HCT116 (cell line): ENCODE measurements around the gene EMILIN1. TPM values are rescaled to one million over a fixed set of nuclear protein-coding genes. Genes with fewer than 3 reads are reported as not detected.

Experiments
- ATAC-seq: fragments of 200-7000 bp; cut with Tn5 transposase; 2 replicates; pipeline ENCODE4 v1.9.1; 2020; ENCODE audit warnings: mild to moderate bottlenecking, moderate library complexity
- BruUV-seq: library from RNA; stranded (reverse); fragments of 400-500 nt; replicated peaks from 2 replicates; lab custom pipeline; 2021; lab: Mats Ljungman, UMichigan
- CTCF ChIA-PET: fragments of 300-600 bp; sonication (Branson Sonifier 250); formaldehyde crosslinking; loops from one replicate; lab custom pipeline; 2021; ENCODE audit warnings: antibody characterized with exemption; lab: Charles Lee
- POLR2A ChIA-PET: fragments of 300-600, 350-600 bp; sonication (Branson Sonifier 250); formaldehyde crosslinking; loops from one replicate; lab custom pipeline; 2021; ENCODE audit warnings: antibody characterized with exemption; lab: Charles Lee
- RAD21 ChIA-PET, 2 experiments: fragments of 300-600 bp; sonication (Branson Sonifier 250); formaldehyde crosslinking; loops; one replicate each; lab custom pipeline; 2023; ENCODE audit warnings: low total read pairs in 2 of 2; ENCODE audit not compliant: uncharacterized antibody in 2 of 2, unreplicated experiment in 2 of 2, low non-redundant PET in 1 of 2; lab: Charles Lee
- DNase-seq: peaks from one replicate; pipeline ENCODE4 v3.0.0-alpha.2; 2010; ENCODE audit warnings: low read depth, low spot score
- H2AFZ ChIP-seq: fragments of 200-600 bp; shearing (Covaris generic), sonication (generic); 2 replicates; pipeline ENCODE4 v1.6.1; 2017; ENCODE audit warnings: low read depth, mixed run types, mixed read lengths, antibody characterized with exemption, low read length; ENCODE audit not compliant: poor library complexity, severe bottlenecking
- H3K27ac ChIP-seq: 2 replicates; pipeline ENCODE4 v1.5.1; 2012; ENCODE audit warnings: low read depth, low read length
- H3K27me3 ChIP-seq: fragments of 200-600 bp; sonication (generic); 2 replicates; pipeline ENCODE4 v1.6.1; 2016; ENCODE audit warnings: mixed run types, low read length, mixed read lengths; ENCODE audit not compliant: insufficient read depth
- H3K36me3 ChIP-seq, 2 experiments: fragments of 200-500 bp in 1 of 2; fragments of 200-600 bp in 1 of 2; sonication (Bioruptor generic) in 1 of 2; sonication (generic) in 1 of 2; 2 replicates each; pipeline versions ENCODE4 v1.5.1 to v1.6.1; 2014 to 2016; ENCODE audit warnings: low read length in 2 of 2, inconsistent platforms in 1 of 2, mixed read lengths in 1 of 2, mixed run types in 1 of 2; ENCODE audit not compliant: insufficient read depth in 2 of 2, control insufficient read depth in 1 of 2
- H3K4me1 ChIP-seq, 2 experiments: fragments of 200-600 bp in 1 of 2; sonication (generic) in 1 of 2; 2 replicates each; pipeline versions ENCODE4 v1.5.1 to v1.6.1; 2012 to 2017; ENCODE audit warnings: low read length in 2 of 2, inconsistent platforms in 1 of 2, mild to moderate bottlenecking in 1 of 2, mixed read lengths in 1 of 2, mixed run types in 1 of 2, moderate library complexity in 1 of 2; ENCODE audit not compliant: insufficient read depth in 2 of 2, control insufficient read depth in 1 of 2
- H3K4me2 ChIP-seq: fragments of 200-600 bp; sonication (generic); 2 replicates; pipeline ENCODE4 v1.6.1; 2017; ENCODE audit warnings: mixed run types, low read length, mixed read lengths
- H3K4me3 ChIP-seq, 2 experiments: fragments of 200-600 bp in 1 of 2; sonication (generic) in 1 of 2; replicated peaks in 1 of 2; 2 replicates each; pipeline ENCODE4 v1.5.1; 2011 to 2016; ENCODE audit warnings: low read length in 2 of 2, control low read depth in 1 of 2, low read depth in 1 of 2, mild to moderate bottlenecking in 1 of 2, mixed read lengths in 1 of 2, mixed run types in 1 of 2
- H3K79me2 ChIP-seq: fragments of 200-600 bp; sonication (generic); 2 replicates; pipeline ENCODE4 v1.6.1; 2017; ENCODE audit warnings: mild to moderate bottlenecking, mixed run types, low read length, moderate library complexity, mixed read lengths; ENCODE audit not compliant: insufficient read depth
- H3K9ac ChIP-seq: fragments of 200-600 bp; sonication (generic); 2 replicates; pipeline ENCODE4 v1.6.1; 2016; ENCODE audit warnings: low read length, mixed read lengths
- H3K9me2 ChIP-seq: fragments of 200-600 bp; sonication (generic), shearing (Covaris generic); 2 replicates; pipeline ENCODE4 v1.6.1; 2017; ENCODE audit warnings: mixed run types, mild to moderate bottlenecking, moderate library complexity; ENCODE audit not compliant: insufficient read depth
- H3K9me3 ChIP-seq, 2 experiments: fragments of 200-500 bp in 1 of 2; fragments of 200-600 bp in 1 of 2; sonication (Bioruptor generic) in 1 of 2; sonication (generic) in 1 of 2; 2 replicates each; pipeline ENCODE4 v1.6.1; 2014 to 2017; ENCODE audit warnings: low read length in 2 of 2, mixed read lengths in 2 of 2, inconsistent platforms in 1 of 2, low read depth in 1 of 2, mild to moderate bottlenecking in 1 of 2, mixed run types in 1 of 2, moderate library complexity in 1 of 2; ENCODE audit not compliant: control insufficient read depth in 1 of 2, insufficient read depth in 1 of 2
- H4K20me1 ChIP-seq: fragments of 200-600 bp; sonication (generic), shearing (Covaris generic); 2 replicates; pipeline ENCODE4 v1.6.1; 2017; ENCODE audit warnings: mixed run types, mild to moderate bottlenecking, moderate library complexity; ENCODE audit not compliant: insufficient read depth
- ATF3 ChIP-seq: IDR thresholded peaks from 2 replicates; pipeline ENCODE4 v1.6.1; 2012
- CBX3 ChIP-seq: IDR thresholded peaks from 2 replicates; pipeline ENCODE4 v1.6.1; 2012; ENCODE audit warnings: low read depth
- CEBPB ChIP-seq: IDR thresholded peaks from 2 replicates; pipeline ENCODE4 v1.6.1; 2012; ENCODE audit warnings: low read depth
- EGR1 ChIP-seq: IDR thresholded peaks from 2 replicates; pipeline ENCODE4 v1.6.1; 2012; ENCODE audit warnings: low read depth
- ELF1 ChIP-seq: IDR thresholded peaks from 2 replicates; pipeline ENCODE4 v1.6.1; 2012; ENCODE audit warnings: low read depth, borderline replicate concordance
- EZH2phosphoT487 ChIP-seq: fragments of 200-600 bp; IDR thresholded peaks from 2 replicates; pipeline ENCODE4 v1.6.1; 2018; ENCODE audit warnings: antibody characterized with exemption, borderline replicate concordance
- FOSL1 ChIP-seq: IDR thresholded peaks from 2 replicates; pipeline ENCODE4 v1.6.1; 2012; ENCODE audit warnings: low read depth
- POLR2A ChIP-seq: IDR thresholded peaks from 2 replicates; pipeline ENCODE4 v1.7.0; 2011; ENCODE audit warnings: borderline replicate concordance; ENCODE audit not compliant: insufficient read depth, insufficient read length; ENCODE audit errors: extremely low read depth
- POLR2AphosphoS5 ChIP-seq: IDR thresholded peaks from 2 replicates; pipeline ENCODE4 v1.6.1; 2011; ENCODE audit warnings: mild to moderate bottlenecking, low read depth, low read length, moderate library complexity
- RAD21 ChIP-seq: IDR thresholded peaks from 2 replicates; pipeline ENCODE4 v1.6.1; 2012; ENCODE audit warnings: low read depth, mild to moderate bottlenecking
- SIN3A ChIP-seq: IDR thresholded peaks from 2 replicates; pipeline ENCODE4 v1.6.1; 2012; ENCODE audit warnings: low read depth
- TCF7L2 ChIP-seq: IDR thresholded peaks from 2 replicates; pipeline ENCODE4 v1.7.0; 2011; ENCODE audit warnings: borderline replicate concordance, inconsistent platforms; ENCODE audit not compliant: insufficient read depth, insufficient read length; ENCODE audit errors: extremely low read depth
- intact Hi-C: fragments of 100-400 bp; cut with micrococcal nuclease; formaldehyde crosslinking; loops from 2 replicates; pipeline ENCODE4 v1.10.0; 2022
- total RNA-seq: library from RNA; stranded (reverse); gene quantifications from one replicate; pipeline ENCODE4 v1.2.1, GENCODE V29; 2021; ENCODE audit not compliant: unreplicated experiment
- TF ChIP-seq, protein P1 (sequence below): IDR thresholded peaks from 2 replicates; pipeline ENCODE4 v1.6.1; 2011; ENCODE audit warnings: mild to moderate bottlenecking, low read length, moderate library complexity; ENCODE audit not compliant: insufficient replicate concordance; ENCODE audit errors: extremely low read depth
- TF ChIP-seq, protein P2 (sequence below): IDR thresholded peaks from 2 replicates; pipeline ENCODE4 v1.6.1; 2012; ENCODE audit warnings: low read depth

The EMILIN1 gene
- total RNA-seq, 1 experiment from 2014 or later, result 0.59 TPM

DNA sequence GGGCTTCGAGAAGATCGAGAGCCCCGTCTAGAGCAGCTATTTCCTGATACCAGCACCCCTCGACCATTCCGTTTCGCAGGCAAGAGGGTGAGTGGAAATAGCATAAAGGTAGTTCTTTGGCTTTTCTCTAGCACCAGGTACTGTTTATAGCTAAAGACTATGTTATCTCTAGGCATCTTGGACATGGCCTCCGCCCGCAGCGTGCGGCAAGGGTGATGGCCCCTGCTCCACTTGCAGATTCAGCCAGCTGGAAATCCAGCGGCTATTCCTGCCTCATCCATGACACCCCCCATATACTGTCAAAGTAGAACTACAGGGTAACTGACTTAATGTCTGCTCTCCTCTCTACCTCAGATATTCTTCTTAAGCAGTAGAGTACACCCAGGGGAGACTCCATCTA, 23.7 kb upstream of the EMILIN1 start:
- Histone ChIP-seq H3K4me1 (peaks cover 11 to 21% of the 10 kb centered on the region in 2 experiments), H3K36me3 (peaks cover 9 to 17% of the 10 kb centered on the region in 2 experiments; a peak in 2 of 4 replicates), H3K9ac (no peak overlapping the region), H3K79me2 (no peaks in the 10 kb centered on the region), H2AFZ (no peak overlapping the region), H3K9me2 (no peaks in the 10 kb centered on the region), H3K27ac (no peak overlapping the region), H3K4me3 (no peak overlapping the region), H3K9me3 (no peaks in the 10 kb centered on the region), H3K27me3 (no peaks in the 10 kb centered on the region), H3K4me2 (no peak overlapping the region), H4K20me1 (no peaks in the 10 kb centered on the region)
- ChIA-PET CTCF (no interaction called here), RAD21 (no interaction called here), POLR2A (no interaction called here)
- DNase-seq (no peak), ATAC-seq (no peak)
- BruUV-seq, result no TSS peak
- no peak for TF ChIP-seq CEBPB
- no peak for TF ChIP-seq SIN3A
- TF ChIP-seq, protein P1, sequence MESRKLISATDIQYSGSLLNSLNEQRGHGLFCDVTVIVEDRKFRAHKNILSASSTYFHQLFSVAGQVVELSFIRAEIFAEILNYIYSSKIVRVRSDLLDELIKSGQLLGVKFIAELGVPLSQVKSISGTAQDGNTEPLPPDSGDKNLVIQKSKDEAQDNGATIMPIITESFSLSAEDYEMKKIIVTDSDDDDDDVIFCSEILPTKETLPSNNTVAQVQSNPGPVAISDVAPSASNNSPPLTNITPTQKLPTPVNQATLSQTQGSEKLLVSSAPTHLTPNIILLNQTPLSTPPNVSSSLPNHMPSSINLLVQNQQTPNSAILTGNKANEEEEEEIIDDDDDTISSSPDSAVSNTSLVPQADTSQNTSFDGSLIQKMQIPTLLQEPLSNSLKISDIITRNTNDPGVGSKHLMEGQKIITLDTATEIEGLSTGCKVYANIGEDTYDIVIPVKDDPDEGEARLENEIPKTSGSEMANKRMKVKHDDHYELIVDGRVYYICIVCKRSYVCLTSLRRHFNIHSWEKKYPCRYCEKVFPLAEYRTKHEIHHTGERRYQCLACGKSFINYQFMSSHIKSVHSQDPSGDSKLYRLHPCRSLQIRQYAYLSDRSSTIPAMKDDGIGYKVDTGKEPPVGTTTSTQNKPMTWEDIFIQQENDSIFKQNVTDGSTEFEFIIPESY, result no peak
- TF ChIP-seq POLR2A, result no peak
- no peak for TF ChIP-seq POLR2AphosphoS5
- no peak for TF ChIP-seq RAD21
- no peak for TF ChIP-seq ATF3
- no peak for TF ChIP-seq FOSL1
- TF ChIP-seq TCF7L2, result no peak
- TF ChIP-seq EGR1, result no peak
- TF ChIP-seq EZH2phosphoT487, result no peak
- no peak for TF ChIP-seq ELF1
- no peak for TF ChIP-seq CBX3
- TF ChIP-seq, protein P2, sequence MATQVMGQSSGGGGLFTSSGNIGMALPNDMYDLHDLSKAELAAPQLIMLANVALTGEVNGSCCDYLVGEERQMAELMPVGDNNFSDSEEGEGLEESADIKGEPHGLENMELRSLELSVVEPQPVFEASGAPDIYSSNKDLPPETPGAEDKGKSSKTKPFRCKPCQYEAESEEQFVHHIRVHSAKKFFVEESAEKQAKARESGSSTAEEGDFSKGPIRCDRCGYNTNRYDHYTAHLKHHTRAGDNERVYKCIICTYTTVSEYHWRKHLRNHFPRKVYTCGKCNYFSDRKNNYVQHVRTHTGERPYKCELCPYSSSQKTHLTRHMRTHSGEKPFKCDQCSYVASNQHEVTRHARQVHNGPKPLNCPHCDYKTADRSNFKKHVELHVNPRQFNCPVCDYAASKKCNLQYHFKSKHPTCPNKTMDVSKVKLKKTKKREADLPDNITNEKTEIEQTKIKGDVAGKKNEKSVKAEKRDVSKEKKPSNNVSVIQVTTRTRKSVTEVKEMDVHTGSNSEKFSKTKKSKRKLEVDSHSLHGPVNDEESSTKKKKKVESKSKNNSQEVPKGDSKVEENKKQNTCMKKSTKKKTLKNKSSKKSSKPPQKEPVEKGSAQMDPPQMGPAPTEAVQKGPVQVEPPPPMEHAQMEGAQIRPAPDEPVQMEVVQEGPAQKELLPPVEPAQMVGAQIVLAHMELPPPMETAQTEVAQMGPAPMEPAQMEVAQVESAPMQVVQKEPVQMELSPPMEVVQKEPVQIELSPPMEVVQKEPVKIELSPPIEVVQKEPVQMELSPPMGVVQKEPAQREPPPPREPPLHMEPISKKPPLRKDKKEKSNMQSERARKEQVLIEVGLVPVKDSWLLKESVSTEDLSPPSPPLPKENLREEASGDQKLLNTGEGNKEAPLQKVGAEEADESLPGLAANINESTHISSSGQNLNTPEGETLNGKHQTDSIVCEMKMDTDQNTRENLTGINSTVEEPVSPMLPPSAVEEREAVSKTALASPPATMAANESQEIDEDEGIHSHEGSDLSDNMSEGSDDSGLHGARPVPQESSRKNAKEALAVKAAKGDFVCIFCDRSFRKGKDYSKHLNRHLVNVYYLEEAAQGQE, result no peak
- intact Hi-C loops, result no loop called here
